ENCODE results near the gene CD8B. TPM values are rescaled to one million over a fixed set of nuclear protein-coding genes. Genes with fewer than 3 reads are reported as not detected.

CD8B gene
- total RNA-seq, 1 donor from 2014 or later, result 0.22 TPM

GRCh38 chr2:86832334-86833096, 29.2 kb downstream of the CD8B start:
- no peak overlapping the region for H3K4me3 ChIP-seq
- no peaks in the 10 kb centered on the region for H3K36me3 ChIP-seq
- DNase-seq, result no peak
- no peaks in the 10 kb centered on the region for H3K9me3 ChIP-seq (replicated peaks)
- intact Hi-C loops (cut with micrococcal nuclease), result no loop called here
- no peak for TF ChIP-seq CTCF (IDR thresholded peaks at IDR 0.05; ENCODE audit: borderline replicate concordance)
- H3K4me1 ChIP-seq, result no peaks in the 10 kb centered on the region
- no peak overlapping the region for H3K27ac ChIP-seq (replicated peaks)
- H3K27me3 ChIP-seq (ENCODE audit: low read depth), result peaks cover 22% of the 10 kb centered on the region

GRCh38 chr2:86831537-86831936, 30.1 kb downstream of the CD8B start:
- Histone ChIP-seq H3K4me1 (no peaks in the 10 kb centered on the region), H3K4me3 (no peak overlapping the region), H3K27me3 (ENCODE audit: low read depth) (peaks cover 22% of the 10 kb centered on the region), H3K27ac (replicated peaks) (no peak overlapping the region), H3K36me3 (no peaks in the 10 kb centered on the region), H3K9me3 (replicated peaks) (no peaks in the 10 kb centered on the region)
- TF ChIP-seq CTCF (IDR thresholded peaks at IDR 0.05; ENCODE audit: borderline replicate concordance), result no peak
- no peak for DNase-seq
- intact Hi-C loops (cut with micrococcal nuclease), result no loop called here

GRCh38 chr2:86826951-86827350, 34.7 kb downstream of the CD8B start:
- H3K4me3 ChIP-seq, result no peak overlapping the region
- DNase-seq, result no peak
- peaks cover 13% of the 10 kb centered on the region for H3K9me3 ChIP-seq (replicated peaks)
- H3K36me3 ChIP-seq, result no peaks in the 10 kb centered on the region
- no peaks in the 10 kb centered on the region for H3K4me1 ChIP-seq
- no peak for TF ChIP-seq CTCF (IDR thresholded peaks at IDR 0.05; ENCODE audit: borderline replicate concordance)
- peaks cover 21% of the 10 kb centered on the region for H3K27me3 ChIP-seq (ENCODE audit: low read depth)
- intact Hi-C loops (cut with micrococcal nuclease), result no loop called here
- H3K27ac ChIP-seq (replicated peaks), result no peak overlapping the region

- no peak overlapping the region for H3K27ac ChIP-seq (replicated peaks)
Observed at GRCh38 chr2:86825693-86826381, 35.8 kb downstream of the CD8B start.

More at GRCh38 chr2:86825693-86826381, 35.8 kb downstream of the CD8B start:
- no peak for TF ChIP-seq CTCF (IDR thresholded peaks at IDR 0.05; ENCODE audit: borderline replicate concordance)
- H3K4me3 ChIP-seq, result no peak overlapping the region
- peaks cover 23% of the 10 kb centered on the region for H3K27me3 ChIP-seq (ENCODE audit: low read depth)
- no peaks in the 10 kb centered on the region for H3K4me1 ChIP-seq
- no peaks in the 10 kb centered on the region for H3K36me3 ChIP-seq
- no peak for DNase-seq
- intact Hi-C loops (cut with micrococcal nuclease), result no loop called here
- peaks cover 17% of the 10 kb centered on the region for H3K9me3 ChIP-seq (replicated peaks)

All from left ventricle myocardium inferior (tissue), 1 donor.